Measurements from ENCODE around the gene TNFRSF4.

DNA sequence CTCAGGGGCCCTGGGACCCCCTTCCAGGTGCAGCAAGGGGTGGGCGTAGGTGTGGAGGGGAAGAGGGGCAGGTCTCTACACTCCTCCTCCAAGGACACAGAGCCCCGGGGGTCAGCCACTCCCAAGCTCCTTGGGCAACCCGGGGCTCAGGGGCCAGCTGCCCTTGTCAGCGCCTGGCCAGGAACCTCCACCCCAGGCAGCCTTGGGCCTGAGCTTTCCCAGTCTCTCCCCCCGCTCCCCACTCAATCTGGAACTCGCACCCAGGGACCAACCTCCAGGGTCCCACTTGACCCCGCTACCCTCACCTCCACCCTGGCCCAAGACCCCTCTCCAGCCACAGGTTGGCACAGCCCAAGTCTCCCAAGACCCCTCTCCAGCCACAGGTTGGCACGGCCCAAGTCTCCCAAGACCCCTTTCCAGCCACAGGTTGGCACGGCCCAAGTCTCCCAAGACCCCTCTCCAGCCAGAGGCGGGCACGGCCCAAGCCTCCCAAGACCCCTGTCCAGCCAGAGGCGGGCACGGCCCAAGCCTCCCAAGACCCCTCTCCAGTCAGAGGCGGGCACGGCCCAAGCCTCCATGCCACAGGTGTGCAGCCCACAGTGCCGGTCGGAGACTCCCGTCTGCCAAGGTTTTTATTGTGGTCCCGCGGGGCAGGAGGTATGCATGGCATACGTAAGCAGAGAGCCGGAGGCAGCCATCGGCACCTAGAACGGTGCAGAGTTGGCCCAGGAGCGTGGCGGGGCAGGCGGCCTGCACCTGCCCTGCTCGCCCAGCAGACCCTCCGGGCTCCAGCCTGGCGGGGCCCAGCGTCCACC lies 3.0 kb downstream of the TNFRSF4 start:
- TF ChIP-seq, protein P1, sequence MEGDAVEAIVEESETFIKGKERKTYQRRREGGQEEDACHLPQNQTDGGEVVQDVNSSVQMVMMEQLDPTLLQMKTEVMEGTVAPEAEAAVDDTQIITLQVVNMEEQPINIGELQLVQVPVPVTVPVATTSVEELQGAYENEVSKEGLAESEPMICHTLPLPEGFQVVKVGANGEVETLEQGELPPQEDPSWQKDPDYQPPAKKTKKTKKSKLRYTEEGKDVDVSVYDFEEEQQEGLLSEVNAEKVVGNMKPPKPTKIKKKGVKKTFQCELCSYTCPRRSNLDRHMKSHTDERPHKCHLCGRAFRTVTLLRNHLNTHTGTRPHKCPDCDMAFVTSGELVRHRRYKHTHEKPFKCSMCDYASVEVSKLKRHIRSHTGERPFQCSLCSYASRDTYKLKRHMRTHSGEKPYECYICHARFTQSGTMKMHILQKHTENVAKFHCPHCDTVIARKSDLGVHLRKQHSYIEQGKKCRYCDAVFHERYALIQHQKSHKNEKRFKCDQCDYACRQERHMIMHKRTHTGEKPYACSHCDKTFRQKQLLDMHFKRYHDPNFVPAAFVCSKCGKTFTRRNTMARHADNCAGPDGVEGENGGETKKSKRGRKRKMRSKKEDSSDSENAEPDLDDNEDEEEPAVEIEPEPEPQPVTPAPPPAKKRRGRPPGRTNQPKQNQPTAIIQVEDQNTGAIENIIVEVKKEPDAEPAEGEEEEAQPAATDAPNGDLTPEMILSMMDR (IDR thresholded peaks at IDR 0.05; ENCODE audit: insufficient read depth, low read length), result no peak
- TF ChIP-seq POLR2AphosphoS5 (IDR thresholded peaks at IDR 0.05; ENCODE audit: low read depth), result no peak
- TF ChIP-seq, protein P2, sequence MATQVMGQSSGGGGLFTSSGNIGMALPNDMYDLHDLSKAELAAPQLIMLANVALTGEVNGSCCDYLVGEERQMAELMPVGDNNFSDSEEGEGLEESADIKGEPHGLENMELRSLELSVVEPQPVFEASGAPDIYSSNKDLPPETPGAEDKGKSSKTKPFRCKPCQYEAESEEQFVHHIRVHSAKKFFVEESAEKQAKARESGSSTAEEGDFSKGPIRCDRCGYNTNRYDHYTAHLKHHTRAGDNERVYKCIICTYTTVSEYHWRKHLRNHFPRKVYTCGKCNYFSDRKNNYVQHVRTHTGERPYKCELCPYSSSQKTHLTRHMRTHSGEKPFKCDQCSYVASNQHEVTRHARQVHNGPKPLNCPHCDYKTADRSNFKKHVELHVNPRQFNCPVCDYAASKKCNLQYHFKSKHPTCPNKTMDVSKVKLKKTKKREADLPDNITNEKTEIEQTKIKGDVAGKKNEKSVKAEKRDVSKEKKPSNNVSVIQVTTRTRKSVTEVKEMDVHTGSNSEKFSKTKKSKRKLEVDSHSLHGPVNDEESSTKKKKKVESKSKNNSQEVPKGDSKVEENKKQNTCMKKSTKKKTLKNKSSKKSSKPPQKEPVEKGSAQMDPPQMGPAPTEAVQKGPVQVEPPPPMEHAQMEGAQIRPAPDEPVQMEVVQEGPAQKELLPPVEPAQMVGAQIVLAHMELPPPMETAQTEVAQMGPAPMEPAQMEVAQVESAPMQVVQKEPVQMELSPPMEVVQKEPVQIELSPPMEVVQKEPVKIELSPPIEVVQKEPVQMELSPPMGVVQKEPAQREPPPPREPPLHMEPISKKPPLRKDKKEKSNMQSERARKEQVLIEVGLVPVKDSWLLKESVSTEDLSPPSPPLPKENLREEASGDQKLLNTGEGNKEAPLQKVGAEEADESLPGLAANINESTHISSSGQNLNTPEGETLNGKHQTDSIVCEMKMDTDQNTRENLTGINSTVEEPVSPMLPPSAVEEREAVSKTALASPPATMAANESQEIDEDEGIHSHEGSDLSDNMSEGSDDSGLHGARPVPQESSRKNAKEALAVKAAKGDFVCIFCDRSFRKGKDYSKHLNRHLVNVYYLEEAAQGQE (IDR thresholded peaks at IDR 0.05; ENCODE audit: insufficient replicate concordance, low read depth), result no peak

Data from HL-60 (cell line).